A549 (cell line): Measurements from ENCODE around the gene NEMF.

Source experiments
- CBX8 ChIP-seq: fragments of 200-600 bp; sonication (generic); IDR thresholded peaks from 2 replicates; pipeline ENCODE4 v1.6.1; 2016
- EP300 ChIP-seq, 2 experiments: fragments of >200 bp; sonication (Bioruptor Twin); formaldehyde crosslinking; IDR thresholded peaks; 2 replicates in 1 of 2; 3 replicates in 1 of 2; pipeline ENCODE4 v1.6.1; 2016 to 2017
- HOXA7 ChIP-seq: fragments of 250-450 bp; sonication (Bioruptor Pico); IDR thresholded peaks from 2 replicates; pipeline ENCODE4 v1.5.0; 2020; ENCODE audit warnings: mild to moderate bottlenecking, moderate library complexity
- MAZ ChIP-seq: fragments of 150-350 bp; IDR thresholded peaks from 2 replicates; pipeline ENCODE4 v1.6.1; 2014; ENCODE audit warnings: antibody characterized with exemption, low read depth, low read length, borderline replicate concordance
- MYC ChIP-seq: IDR thresholded peaks from 2 replicates; pipeline ENCODE4 v1.6.1; 2012; ENCODE audit warnings: mild to moderate bottlenecking, inconsistent platforms, low read length, improper control_type of control experiment, borderline replicate concordance
- NFE2L2 ChIP-seq: fragments of 150-350 bp; conservative IDR thresholded peaks from 2 replicates; pipeline ENCODE4 v1.6.1; 2014; ENCODE audit warnings: low read length
- PHF8 ChIP-seq: fragments of 200-600 bp; sonication (generic); IDR thresholded peaks from 2 replicates; pipeline ENCODE4 v1.6.1; 2016; ENCODE audit warnings: low read depth, mild to moderate bottlenecking, antibody characterized with exemption, moderate library complexity, borderline replicate concordance
- POLR2A ChIP-seq: IDR thresholded peaks from 2 replicates; pipeline ENCODE4 v1.6.1; 2012; ENCODE audit warnings: mild to moderate bottlenecking, low read length
- TF ChIP-seq, protein P1 (sequence below): fragments of >200 bp; sonication (Bioruptor Twin); formaldehyde crosslinking; IDR thresholded peaks from 3 replicates; pipeline ENCODE4 v1.5.1; 2016
- TF ChIP-seq, protein P2 (sequence below): IDR thresholded peaks from 2 replicates; pipeline ENCODE4 v1.6.1; 2012

DNA sequence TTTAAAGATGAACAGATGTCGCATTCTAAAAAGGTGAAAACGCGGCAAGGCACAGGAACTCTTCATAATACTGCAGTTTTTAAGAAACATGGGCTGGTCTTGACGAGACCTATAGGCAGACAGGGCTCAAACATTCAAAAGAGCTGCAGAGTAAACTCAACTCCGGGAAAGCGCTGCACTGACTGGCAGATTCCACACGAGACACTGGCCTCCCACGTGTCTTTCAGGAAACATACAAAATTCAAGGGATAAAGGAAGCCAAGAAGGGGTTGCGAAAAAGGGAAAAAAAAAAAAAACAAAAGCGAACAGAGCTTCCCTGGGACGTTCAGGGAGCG is 39.7 kb upstream of the NEMF start:
- TF ChIP-seq PHF8 (no peak), EP300 (IDR thresholded peaks at IDR 0.05) (no peak), NFE2L2 (no peak), MAZ (no peak), HOXA7 (CRISPR knock-in tag) (no peak), CBX8 (no peak), MYC (peak; percentile 76; the same call in 1 of the 2 replicates), POLR2A (no peak)
- TF ChIP-seq, protein P1, sequence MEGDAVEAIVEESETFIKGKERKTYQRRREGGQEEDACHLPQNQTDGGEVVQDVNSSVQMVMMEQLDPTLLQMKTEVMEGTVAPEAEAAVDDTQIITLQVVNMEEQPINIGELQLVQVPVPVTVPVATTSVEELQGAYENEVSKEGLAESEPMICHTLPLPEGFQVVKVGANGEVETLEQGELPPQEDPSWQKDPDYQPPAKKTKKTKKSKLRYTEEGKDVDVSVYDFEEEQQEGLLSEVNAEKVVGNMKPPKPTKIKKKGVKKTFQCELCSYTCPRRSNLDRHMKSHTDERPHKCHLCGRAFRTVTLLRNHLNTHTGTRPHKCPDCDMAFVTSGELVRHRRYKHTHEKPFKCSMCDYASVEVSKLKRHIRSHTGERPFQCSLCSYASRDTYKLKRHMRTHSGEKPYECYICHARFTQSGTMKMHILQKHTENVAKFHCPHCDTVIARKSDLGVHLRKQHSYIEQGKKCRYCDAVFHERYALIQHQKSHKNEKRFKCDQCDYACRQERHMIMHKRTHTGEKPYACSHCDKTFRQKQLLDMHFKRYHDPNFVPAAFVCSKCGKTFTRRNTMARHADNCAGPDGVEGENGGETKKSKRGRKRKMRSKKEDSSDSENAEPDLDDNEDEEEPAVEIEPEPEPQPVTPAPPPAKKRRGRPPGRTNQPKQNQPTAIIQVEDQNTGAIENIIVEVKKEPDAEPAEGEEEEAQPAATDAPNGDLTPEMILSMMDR, result no peak
- TF ChIP-seq, protein P2, sequence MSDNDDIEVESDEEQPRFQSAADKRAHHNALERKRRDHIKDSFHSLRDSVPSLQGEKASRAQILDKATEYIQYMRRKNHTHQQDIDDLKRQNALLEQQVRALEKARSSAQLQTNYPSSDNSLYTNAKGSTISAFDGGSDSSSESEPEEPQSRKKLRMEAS, result peak; percentile 91
